GM12892 (cell line): ENCODE results near the gene TUBB.

Experiments used
- POLR2A ChIP-seq: IDR thresholded peaks from 2 replicates; pipeline ENCODE4 v1.6.1; 2011; ENCODE audit warnings: low read depth, low read length, control low read depth
- POLR2AphosphoS5 ChIP-seq: IDR thresholded peaks from 2 replicates; pipeline ENCODE4 v1.6.1; 2011; ENCODE audit warnings: low read depth, low read length, control low read depth

- no peak for TF ChIP-seq POLR2A
- TF ChIP-seq POLR2AphosphoS5: no peak
Observed at GRCh38 chr6:30678964-30679726, 41.0 kb upstream of the TUBB start.
